PFSK-1 (cell line): Measurements from ENCODE around the gene CMYA5.

ENCODE experiments used
- FOXP2 ChIP-seq: optimal IDR thresholded peaks from 2 replicates; pipeline ENCODE3; 2011; ENCODE audit warnings: borderline replicate concordance, control low read depth, inconsistent platforms; ENCODE audit not compliant: insufficient read depth; ENCODE audit errors: extremely low read length, extremely low read depth
- POLR2AphosphoS5 ChIP-seq: IDR thresholded peaks from 2 replicates; pipeline ENCODE4 v1.6.1; 2012; ENCODE audit warnings: low read depth, mild to moderate bottlenecking, control low read depth, low read length, moderate library complexity
- REST ChIP-seq, 2 experiments: IDR thresholded peaks; 2 replicates each; pipeline versions ENCODE4 v1.6.1 to v1.8.0; 2011 to 2012; ENCODE audit warnings: low read depth in 2 of 2, low read length in 2 of 2, control low read depth in 1 of 2, inconsistent platforms in 1 of 2, mild to moderate bottlenecking in 1 of 2, moderate library complexity in 1 of 2; ENCODE audit not compliant: insufficient read depth in 1 of 2
- SIN3A ChIP-seq: IDR thresholded peaks from 2 replicates; pipeline ENCODE4 v1.6.1; 2012; ENCODE audit warnings: mild to moderate bottlenecking, low read length, moderate library complexity, borderline replicate concordance; ENCODE audit not compliant: insufficient read depth
- TAF1 ChIP-seq: IDR thresholded peaks from 2 replicates; pipeline ENCODE4 v1.6.1; 2012; ENCODE audit warnings: low read length, control low read depth, borderline replicate concordance; ENCODE audit not compliant: insufficient read depth

GRCh38 chr5:79753877-79754645 is 64.4 kb downstream of the CMYA5 start:
- no peak for TF ChIP-seq REST (IDR thresholded peaks at IDR 0.05; ENCODE audit: insufficient read depth in 1 of 2, low read depth in 2 of 2, low read length in 2 of 2)
- TF ChIP-seq TAF1 = no peak
- TF ChIP-seq POLR2AphosphoS5 = no peak
- no peak for TF ChIP-seq SIN3A
- TF ChIP-seq FOXP2 = no peak
